DND-41 (cell line): ENCODE data around the gene PRDM8.

Experiments used
- ATAC-seq: fragments of 200-7000 bp; cut with Tn5 transposase; 3 replicates; pipeline ENCODE4 v1.9.1; 2021; ENCODE audit warnings: low read depth; ENCODE audit not compliant: insufficient read depth
- DNase-seq: peaks from one replicate; pipeline ENCODE4 v3.0.0-alpha.2; 2020
- H2AFZ ChIP-seq: 2 replicates; pipeline ENCODE4 v1.6.0; 2012; ENCODE audit warnings: low read depth, low read length
- H3K27ac ChIP-seq: 2 replicates; pipeline ENCODE4 v1.5.1; 2012; ENCODE audit warnings: low read length, inconsistent platforms
- H3K27me3 ChIP-seq: fragments of 200-600 bp; sonication (generic); 2 replicates; pipeline ENCODE4 v1.6.0; 2012; ENCODE audit warnings: low read length, mild to moderate bottlenecking, inconsistent platforms; ENCODE audit not compliant: insufficient read depth, poor library complexity
- H3K36me3 ChIP-seq: 2 replicates; pipeline ENCODE4 v1.5.1; 2012; ENCODE audit warnings: low read length, inconsistent platforms; ENCODE audit not compliant: insufficient read depth
- H3K4me1 ChIP-seq: 2 replicates; pipeline ENCODE4 v1.5.1; 2012; ENCODE audit warnings: mild to moderate bottlenecking, low read length; ENCODE audit not compliant: insufficient read depth
- H3K4me2 ChIP-seq: 2 replicates; pipeline ENCODE4 v1.6.0; 2012; ENCODE audit warnings: mild to moderate bottlenecking, moderate library complexity, low read length, inconsistent platforms; ENCODE audit not compliant: insufficient read depth
- H3K4me3 ChIP-seq, 2 experiments: fragments of 200-600 bp in 1 of 2; shearing (Covaris generic) in 1 of 2; 2 replicates each; pipeline ENCODE4 v1.5.1; 2012 to 2016; ENCODE audit warnings: inconsistent platforms in 2 of 2, low read length in 2 of 2, mild to moderate bottlenecking in 2 of 2, low read depth in 1 of 2, moderate library complexity in 1 of 2
- H3K79me2 ChIP-seq: 2 replicates; pipeline ENCODE4 v1.6.0; 2012; ENCODE audit warnings: low read length, inconsistent platforms; ENCODE audit not compliant: insufficient read depth
- H3K9ac ChIP-seq: 2 replicates; pipeline ENCODE4 v1.6.0; 2012; ENCODE audit warnings: low read depth, mild to moderate bottlenecking, inconsistent platforms, low read length, moderate library complexity
- H3K9me3 ChIP-seq: 2 replicates; pipeline ENCODE4 v1.5.1; 2012; ENCODE audit warnings: low read length, moderate library complexity, mild to moderate bottlenecking, inconsistent platforms; ENCODE audit not compliant: insufficient read depth, severe bottlenecking
- H4K20me1 ChIP-seq: 2 replicates; pipeline ENCODE4 v1.6.0; 2012; ENCODE audit warnings: low read length; ENCODE audit not compliant: insufficient read depth
- CTCF ChIP-seq: IDR thresholded peaks from 2 replicates; pipeline ENCODE4 v1.5.1; 2012; ENCODE audit warnings: borderline replicate concordance, low read length, moderate library complexity, mild to moderate bottlenecking; ENCODE audit not compliant: poor library complexity, severe bottlenecking; ENCODE audit errors: extremely low read depth
- EZH2 ChIP-seq: IDR thresholded peaks from 3 replicates; pipeline ENCODE4 v1.6.1; 2012; ENCODE audit warnings: borderline replicate concordance, low read depth, mild to moderate bottlenecking, moderate library complexity, low read length, inconsistent platforms; ENCODE audit not compliant: severe bottlenecking

The PRDM8 gene

DNA sequence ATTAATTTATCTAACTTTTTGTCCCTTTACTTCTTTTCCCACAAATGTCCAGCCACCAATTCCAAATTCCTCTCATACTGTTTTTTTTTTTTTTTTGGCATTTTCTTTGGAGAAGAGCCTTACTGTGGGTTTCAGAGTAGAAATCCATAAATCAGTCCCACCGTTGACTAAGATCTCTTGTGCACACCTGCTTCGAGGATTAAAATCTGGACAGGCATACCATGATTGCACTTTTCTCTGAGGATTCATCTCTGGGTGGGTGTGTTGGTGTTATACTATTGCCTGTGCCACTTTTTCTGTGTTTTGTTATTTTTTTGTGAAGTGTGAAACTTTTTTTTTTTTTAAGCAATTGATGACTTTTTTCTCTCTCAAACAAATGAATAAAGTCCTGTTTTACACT lies 13.2 kb downstream of the PRDM8 start:
- Histone ChIP-seq H3K9me3 (no peaks in the 10 kb centered on the region), H3K27ac (no peak overlapping the region), H4K20me1 (no peaks in the 10 kb centered on the region), H3K27me3 (no peaks in the 10 kb centered on the region), H3K9ac (no peak overlapping the region), H3K4me3 (no peak overlapping the region), H2AFZ (no peak overlapping the region), H3K4me2 (no peak overlapping the region), H3K4me1 (peaks cover 23% of the 10 kb centered on the region), H3K36me3 (no peaks in the 10 kb centered on the region), H3K79me2 (no peaks in the 10 kb centered on the region)
- DNase-seq (no peak), ATAC-seq (no peak)
- TF ChIP-seq CTCF: no peak
- no peak for TF ChIP-seq EZH2

DNA sequence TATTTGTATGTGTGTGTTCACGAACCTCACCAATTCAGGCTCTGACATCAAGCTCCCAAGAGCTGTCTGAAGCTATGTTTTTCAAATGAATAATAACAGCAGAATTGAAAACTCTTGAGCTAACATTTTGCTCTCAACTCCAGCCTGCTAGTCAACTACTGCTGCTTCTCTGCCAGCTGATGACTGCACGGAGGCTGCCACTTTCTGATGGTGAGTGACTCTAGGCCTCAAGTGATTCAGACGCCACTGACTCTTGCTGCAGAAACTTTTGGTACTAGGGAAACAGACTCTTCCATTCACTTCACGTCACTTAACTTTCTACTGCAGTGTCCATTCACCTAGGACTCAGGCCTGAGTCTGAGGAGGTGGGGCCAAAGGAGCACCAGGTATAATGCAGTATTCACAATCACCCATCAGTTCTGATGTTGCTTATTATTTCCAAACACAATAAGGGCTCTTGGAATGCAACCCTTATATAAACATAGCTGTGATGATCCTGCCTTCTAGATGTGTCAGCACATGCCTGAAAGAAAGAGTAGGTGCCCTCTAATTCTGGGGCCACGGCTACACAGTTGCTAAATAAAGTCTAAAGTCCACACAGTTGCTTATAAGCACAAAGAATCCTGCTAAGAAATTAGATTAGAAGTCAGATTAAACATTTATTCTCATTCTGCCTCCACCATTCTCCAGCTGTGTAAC lies 16.0 kb downstream of the PRDM8 start:
- Histone ChIP-seq H3K9ac (no peak overlapping the region; the same call in 1 of the 2 replicates), H3K4me2 (no peak overlapping the region), H3K36me3 (no peaks in the 10 kb centered on the region), H4K20me1 (no peaks in the 10 kb centered on the region), H2AFZ (peak overlapping the region; percentile 52), H3K9me3 (no peaks in the 10 kb centered on the region), H3K27ac (peak overlapping the region; percentile 2; the same call in 1 of the 2 replicates), H3K79me2 (no peaks in the 10 kb centered on the region), H3K4me1 (peaks cover 25% of the 10 kb centered on the region), H3K27me3 (no peaks in the 10 kb centered on the region), H3K4me3 (no peak overlapping the region)
- no peak for ATAC-seq
- no peak for DNase-seq
- no peak for TF ChIP-seq CTCF
- no peak for TF ChIP-seq EZH2

DNA sequence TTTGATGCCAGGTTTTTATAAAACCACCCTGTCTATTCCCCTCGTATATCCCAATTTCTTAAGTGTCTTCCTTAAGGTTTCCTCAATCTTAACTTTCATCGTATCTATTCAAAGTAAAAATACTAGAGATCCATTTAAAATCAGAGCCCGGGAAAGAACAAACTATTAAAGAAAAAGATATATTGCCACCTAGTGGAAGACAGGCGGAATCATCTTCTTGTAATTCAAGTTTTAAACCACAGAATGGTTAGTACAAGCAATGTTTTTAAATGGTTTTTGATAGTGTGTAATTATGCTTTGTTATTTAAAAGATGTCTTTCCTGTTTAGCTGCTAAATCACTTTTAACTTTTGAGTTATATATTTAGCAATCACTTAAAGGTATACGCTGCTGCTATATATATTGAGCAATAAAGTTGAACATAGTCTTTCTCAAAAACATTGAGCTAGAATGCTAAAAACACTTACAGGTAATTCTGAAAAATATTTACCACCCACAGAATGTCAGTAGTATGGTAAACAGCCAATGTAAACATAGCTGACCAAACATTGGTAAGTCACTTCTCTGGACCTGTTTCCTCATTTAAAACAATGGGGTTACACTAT lies 18.2 kb downstream of the PRDM8 start:
- Histone ChIP-seq H4K20me1 (no peaks in the 10 kb centered on the region), H2AFZ (no peak overlapping the region), H3K79me2 (no peaks in the 10 kb centered on the region), H3K4me3 (no peak overlapping the region), H3K27me3 (no peaks in the 10 kb centered on the region), H3K4me1 (peaks cover 25% of the 10 kb centered on the region), H3K9me3 (no peaks in the 10 kb centered on the region), H3K4me2 (peak overlapping the region; percentile 33), H3K36me3 (no peaks in the 10 kb centered on the region), H3K9ac (no peak overlapping the region), H3K27ac (no peak overlapping the region)
- ATAC-seq: peak; percentile 70
- no peak for DNase-seq
- TF ChIP-seq EZH2 (no peak), CTCF (peak; percentile 90)
